HG03196 (cell line): ENCODE measurements around the gene DAB2IP.
"Not testable (repeated sequence)": the region's sequence is repeated elsewhere in the genome, so short reads cannot be mapped to it uniquely, and the experiment has no call there.

Experiments
- ATAC-seq: cut with Tn5 transposase; IDR thresholded peaks from one replicate; pipeline ENCODE4 v1.9.1; 2021; ENCODE audit not compliant: unreplicated experiment

Gene DAB2IP

GRCh38 chr9:121643473-121643872 is 8.0 kb upstream of the DAB2IP start:
- ATAC-seq = no peak

- ATAC-seq = not testable (repeated sequence)
Measured at GRCh38 chr9:121644040-121644439, 7.4 kb upstream of the DAB2IP start.

- ATAC-seq = no peak
Measured at GRCh38 chr9:121645003-121645402, 6.4 kb upstream of the DAB2IP start.

- no peak for ATAC-seq
Measured at GRCh38 chr9:121645853-121646807, 5.3 kb upstream of the DAB2IP start.

DNA sequence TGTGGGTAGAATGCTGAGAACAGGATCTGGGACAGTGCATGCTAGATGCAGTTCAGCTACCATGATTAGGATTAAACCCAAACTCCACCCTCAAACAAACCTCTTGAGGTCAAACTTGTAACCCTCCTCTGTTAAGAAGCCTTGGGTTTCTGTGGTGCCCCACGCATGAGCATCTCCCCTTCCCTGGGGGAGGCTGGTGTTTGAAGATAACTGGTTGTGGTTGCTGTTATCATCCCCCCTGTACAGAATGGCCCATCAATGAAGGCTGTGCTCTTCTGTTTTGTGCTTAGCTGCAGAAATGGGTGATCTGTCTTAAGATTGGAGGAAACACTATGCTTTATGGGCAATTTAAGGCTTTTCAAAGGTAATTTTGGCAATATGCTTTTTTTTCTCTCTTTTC is 4.4 kb upstream of the DAB2IP start:
- no peak for ATAC-seq

DNA sequence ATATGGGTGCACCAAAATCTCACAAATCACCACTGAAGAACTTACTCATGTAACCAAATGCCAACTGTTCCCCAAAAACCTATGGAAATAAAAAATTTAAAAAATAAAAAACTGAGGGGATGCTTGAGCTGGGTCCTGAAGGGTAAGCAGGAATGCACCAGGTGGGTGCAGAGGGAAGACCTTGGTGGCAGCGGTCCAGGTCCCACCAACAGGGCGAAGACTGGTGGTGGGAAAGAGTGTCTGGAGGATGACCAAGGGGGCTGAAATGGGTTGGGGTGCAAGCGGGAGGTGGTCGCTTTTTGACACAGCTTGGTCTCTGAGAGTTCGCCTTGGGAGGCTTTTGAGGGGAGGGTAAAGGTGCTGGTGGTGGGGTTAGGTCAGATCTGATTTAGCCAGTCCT is 3.3 kb upstream of the DAB2IP start:
- no peak for ATAC-seq

DNA sequence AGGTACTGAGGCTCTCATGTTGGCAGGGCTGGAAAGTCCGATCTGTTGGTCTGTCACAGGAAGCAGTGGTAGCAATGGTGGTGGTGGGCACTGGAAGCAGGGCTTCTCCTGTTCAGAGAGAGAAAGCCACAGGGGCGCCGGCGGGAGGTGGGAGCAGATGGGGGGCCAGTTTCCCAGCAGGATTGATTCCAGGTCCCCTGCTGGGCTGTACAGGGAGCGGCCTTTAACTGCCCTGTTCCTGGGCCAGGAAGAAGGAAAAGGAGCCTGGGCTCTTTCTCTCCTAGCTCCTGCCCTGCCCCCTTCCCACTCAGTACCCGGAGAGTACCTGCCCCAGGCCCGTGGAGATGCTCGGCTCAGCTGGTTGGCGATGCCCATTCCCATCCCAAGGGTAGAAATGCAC is 2.6 kb upstream of the DAB2IP start:
- no peak for ATAC-seq

DNA sequence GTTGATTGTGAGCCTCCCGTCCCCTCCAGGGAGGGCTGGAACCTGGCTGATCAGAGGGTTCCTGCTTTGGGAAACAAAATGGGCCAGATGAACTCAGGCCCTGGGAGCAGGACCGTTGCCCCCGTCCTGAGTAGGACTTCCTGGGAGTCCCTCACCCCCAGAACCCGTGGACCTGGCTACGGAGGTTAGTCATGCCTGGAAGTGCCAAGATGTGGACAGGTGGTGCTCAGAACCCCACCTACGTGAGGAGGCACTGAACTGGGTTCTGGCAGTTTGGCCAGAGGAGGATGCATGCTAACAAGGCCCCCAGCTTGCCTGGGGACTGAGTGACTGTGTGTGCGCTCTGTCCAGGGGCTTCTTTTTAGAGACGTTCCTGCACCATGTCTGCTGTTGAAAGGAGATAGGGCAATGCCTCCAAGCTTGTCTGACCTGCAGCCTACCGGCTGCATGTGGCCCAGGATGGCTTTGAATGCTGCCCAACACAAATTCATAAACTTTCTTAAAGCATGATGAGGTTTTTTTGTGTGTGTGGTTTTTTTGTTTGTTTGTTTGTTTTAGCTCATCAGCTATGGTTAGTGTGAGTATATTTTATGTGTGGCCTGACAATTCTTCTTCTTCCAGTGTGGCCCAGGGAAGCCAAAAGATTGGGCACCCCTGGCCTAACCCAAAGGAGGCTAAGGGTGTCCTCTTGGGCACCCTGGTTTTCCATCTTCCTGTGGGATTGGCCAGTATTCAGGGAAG is 1.8 kb upstream of the DAB2IP start:
- no peak for ATAC-seq

GRCh38 chr9:121650217-121651007 is 1.0 kb upstream of the DAB2IP start:
- no peak for ATAC-seq

DNA sequence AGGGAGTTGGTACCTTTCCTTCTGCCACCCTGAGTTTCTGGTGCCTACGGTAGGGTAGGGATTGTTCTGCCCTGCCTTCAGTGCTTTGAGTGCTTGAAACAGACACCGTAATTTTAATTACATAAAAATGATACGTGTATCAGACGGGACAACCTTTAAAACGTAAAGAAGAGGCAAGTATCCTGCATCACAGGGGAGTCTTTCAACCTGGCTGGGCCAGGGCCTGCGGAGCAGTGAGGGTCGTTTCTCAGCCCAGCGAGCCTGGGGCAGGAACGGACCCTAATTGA is 483 bp upstream of the DAB2IP start:
- no peak for ATAC-seq

GRCh38 chr9:121652021-121652837 is 795 bp downstream of the DAB2IP start:
- ATAC-seq = no peak

- no peak for ATAC-seq
Measured at GRCh38 chr9:121652838-121653231, 1.4 kb downstream of the DAB2IP start.

DNA sequence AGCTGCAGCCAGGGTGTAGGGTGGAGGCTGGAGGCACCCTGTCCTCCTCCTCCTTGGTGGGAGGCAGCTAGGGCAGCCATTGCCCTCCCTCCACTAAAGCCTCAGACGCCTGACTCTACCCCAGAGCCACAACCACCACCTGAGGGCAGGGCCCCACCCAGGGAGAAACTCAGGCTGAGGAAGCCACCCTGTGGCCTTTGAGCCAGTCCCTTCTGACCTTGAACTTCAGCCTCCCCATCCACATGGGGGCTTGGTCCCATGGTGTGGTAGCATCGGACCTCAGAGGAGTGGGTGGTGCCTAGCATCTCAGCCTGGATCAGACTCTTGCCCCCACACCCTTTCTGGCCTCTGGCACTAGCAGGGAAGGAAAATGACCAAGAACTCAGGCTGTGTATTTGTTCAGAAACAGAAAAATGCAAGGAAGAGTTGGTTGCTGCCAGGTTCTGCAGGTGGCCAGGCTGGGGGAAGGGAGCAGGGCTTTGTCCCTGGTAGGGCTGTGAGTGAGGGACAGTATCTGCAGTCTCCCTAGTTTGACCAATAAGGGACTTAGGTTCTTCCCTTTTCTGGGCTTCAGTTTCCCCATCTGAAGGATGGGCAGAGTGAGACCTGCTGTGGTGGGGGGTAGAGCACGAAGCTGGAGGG is 3.2 kb downstream of the DAB2IP start:
- no peak for ATAC-seq

DNA sequence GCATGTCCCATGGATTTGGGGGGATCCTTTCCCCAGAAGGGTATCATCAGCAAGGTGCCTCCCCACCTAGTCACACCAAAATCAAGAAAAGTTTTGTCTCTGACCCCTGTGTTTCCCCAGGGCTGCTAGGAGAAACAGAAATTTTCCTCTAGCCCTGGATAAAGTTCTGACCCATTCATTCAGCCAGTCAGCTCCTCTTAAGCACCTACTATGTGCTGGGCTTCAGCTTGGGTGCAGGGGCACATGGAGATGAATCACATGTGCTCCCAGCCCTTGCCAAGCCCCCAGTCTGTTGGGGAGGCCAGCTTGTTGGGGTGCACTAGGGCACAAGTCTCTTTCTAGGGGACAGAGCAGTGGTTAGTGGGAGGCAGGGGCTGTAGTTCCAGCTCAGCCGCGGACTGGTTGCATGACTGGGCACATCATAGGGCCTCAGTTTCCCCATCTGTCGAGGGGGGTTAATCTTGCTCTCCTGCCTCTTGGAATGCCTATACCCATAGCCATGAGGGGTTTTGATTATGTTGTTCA is 3.9 kb downstream of the DAB2IP start:
- no peak for ATAC-seq

- ATAC-seq = no peak
Measured at GRCh38 chr9:121656941-121657470, 5.6 kb downstream of the DAB2IP start.

DNA sequence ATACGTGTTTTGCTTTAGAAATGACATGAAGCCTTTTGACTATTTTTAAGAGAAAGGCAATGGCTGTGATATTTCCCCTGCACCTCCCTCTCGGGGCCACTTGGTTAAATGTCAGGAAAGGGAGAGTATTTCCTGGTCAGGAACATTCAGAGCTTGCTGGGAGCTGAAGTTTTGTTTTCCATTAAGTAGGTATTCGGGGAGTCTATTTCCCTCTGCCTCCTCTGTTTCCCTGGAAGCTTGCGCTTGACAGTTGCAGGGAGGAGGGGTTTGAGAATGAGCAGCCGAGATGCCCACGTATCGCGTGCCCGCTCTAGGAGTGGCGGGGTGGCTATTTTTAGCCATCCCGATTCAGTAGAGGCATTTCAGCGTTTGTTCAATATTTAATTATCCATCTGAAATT is 6.7 kb downstream of the DAB2IP start:
- ATAC-seq = no peak

DNA sequence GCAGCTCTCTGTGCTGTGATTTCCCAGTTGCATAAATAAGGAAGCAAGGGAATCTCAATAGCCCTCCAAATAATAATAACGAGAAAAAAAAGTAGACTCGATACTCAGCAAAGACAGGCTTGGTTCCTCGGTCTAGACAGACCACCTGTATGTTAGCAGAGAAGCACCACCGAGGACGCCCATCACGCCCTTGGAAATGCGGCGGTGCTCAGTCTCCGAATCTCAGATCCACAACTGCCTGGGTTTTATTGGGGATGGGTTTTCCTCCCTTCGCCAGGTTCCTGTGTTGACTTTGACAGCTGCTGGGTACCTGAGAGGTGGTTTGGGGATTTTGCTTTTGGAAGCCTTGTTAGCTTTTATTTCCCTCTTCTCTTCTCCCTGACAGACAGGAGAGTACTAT is 7.2 kb downstream of the DAB2IP start:
- ATAC-seq = no peak

DNA sequence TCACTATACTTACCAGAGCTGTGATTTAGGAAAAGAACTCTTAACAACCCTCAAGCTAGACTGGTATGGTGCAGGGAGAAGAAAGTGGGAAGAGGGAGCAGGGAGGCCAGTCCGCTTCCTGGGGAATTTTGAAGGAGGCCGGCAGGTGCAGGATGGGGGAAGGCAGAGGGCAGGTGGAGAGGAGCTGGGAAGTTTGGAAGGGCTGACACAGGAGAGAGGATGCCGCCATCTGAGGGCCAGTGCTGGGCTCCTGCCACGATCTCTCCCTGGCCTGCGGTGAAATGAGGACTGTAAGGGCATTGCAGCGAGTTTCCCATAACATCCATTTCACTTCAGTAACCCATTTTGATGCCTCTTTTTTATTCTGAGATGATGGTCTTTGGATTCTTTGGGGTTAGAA is 8.9 kb downstream of the DAB2IP start:
- no peak for ATAC-seq

- ATAC-seq = no peak
Measured at GRCh38 chr9:121660876-121661275, 9.4 kb downstream of the DAB2IP start.

- ATAC-seq = no peak
Measured at GRCh38 chr9:121661328-121661727, 9.9 kb downstream of the DAB2IP start.
